HG02763 (cell line): ENCODE results near the gene MYO9B.
"Not testable (repeated sequence)": the region's sequence is repeated elsewhere in the genome, so short reads cannot be mapped to it uniquely, and the experiment has no call there.

Experiments
- ATAC-seq: cut with Tn5 transposase; IDR thresholded peaks from one replicate; pipeline ENCODE4 v1.9.1; 2021; ENCODE audit warnings: mild to moderate bottlenecking, moderate library complexity; ENCODE audit not compliant: unreplicated experiment

The MYO9B gene

DNA sequence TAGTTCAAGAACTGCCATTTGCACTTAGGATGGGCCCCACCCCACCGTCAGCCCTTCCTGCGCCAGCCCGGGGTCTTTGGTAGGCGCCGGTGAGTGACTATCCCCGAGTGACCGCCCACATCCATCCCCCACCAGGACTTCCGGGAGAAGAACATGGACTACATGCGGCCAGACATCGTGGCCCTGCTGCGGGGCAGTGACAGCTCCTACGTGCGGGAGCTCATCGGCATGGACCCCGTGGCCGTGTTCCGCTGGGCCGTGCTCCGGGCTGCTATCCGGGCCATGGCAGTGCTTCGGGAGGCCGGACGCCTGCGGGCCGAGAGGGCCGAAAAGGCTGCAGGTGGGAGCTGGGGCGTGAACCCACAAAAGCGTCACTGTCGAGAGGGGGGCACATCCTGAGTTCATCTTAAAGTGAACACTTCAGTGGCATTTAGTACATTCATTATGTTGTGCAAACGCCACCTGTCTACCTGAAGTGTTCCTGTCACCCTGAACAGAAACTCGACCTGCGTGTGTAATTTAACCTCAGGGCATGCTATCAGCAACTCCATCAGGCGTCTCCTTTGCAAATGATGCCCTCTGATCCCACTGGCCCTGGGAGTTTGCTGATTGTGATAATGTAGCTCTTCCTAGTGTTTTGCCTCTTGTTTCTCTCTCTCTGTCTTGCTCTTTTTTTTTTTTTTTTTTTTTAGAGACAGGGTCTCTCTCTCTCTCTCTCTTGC is 97.2 kb downstream of the MYO9B start:
- no peak for ATAC-seq

DNA sequence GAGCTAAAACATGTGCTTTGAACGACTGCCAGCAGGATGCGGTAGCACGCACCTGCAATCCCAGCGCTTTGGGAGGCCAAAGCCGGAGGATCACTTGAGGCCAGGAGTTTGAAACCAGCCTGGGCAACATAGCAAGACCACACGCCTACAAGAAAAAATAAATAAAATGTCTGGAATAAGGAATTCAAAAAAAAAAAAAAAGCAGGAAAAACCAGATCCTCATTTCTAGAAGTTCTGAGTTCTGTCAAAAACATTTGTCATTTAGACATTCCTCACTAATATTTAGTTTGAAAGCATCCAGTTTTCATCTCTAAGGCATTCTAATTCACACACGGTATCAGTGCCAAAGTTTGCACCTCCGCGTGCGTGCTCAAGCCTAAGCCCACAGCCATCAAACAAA is 102.7 kb downstream of the MYO9B start:
- no peak for ATAC-seq

DNA sequence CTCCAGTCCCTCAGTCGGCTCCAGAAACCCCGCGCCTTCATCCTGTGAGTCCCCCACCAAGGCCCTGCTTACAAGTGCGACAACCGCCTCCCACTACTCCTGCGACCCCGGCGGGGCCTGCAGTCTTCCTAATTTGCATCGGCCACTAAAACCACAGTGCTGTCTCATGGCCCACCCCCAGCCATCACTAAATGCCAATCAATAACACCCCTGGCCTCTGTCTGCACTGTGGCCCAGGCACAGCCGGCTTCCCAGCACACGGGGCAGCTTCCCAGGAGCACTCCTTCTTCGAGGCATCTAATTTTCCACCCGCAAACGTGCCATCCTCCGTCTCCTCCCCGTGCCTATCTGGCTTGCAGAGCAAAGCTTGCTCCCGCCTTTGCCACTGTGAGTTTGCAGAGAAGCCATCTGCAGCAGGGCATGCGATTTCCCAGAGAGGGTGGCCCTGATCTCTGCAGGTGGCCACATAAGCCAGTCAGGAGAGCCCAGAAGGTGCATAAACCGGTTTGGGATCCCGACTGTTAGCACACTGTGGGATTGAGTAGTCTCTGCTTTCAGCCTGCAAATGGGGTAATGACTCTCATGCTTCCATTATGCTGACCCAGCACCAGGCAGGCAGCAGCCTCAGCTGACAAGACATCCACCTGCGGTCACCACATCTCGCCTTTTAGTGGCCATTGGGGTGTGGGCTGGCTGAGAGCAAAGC is 105.6 kb downstream of the MYO9B start:
- ATAC-seq, result no peak

DNA sequence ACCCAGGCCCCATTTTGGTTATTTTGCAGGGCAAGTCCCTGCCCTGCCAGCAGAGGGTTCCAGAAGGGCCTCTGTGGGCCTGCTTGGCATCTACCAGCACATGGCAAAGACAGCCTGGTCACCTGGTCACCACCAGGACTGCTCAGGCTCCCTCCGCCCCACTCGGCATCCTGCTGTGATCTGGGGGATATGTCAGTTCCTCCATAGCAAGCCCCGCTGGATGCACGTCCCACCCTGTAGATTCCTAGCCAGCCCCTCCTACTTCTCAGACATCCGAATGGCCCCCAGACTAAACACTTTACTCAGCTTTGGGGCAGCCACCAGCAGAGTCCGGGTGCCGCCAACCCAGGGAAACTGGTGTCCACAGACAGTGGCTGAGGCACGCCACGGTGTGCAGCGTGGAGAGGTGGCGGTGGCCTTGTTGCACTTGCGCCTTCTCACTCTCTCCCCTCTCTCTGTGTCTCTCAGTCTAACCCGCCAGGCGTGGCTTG is 107.7 kb downstream of the MYO9B start:
- ATAC-seq, result no peak

DNA sequence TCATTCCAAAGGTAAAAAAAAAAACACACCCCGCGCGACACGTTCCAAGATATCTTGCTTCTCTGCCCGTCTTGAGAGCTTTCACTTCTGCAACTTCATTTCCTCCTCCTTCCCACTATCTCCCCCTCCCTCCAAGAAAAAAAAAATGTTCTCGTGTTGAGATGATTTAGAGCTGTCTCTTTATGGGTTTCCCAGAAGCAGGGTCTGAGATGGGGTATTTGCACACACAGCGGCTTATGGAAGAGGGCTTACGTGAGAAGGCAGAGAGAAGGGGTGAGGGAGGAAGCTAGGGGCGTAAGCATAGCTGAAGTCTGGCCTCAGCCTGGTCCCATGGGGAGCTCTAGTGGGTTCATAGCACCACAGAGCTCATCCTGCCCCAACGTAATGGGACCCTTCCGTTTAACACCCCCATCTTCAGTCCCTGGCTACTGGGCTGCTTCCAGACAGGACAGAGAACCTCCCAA is 108.3 kb downstream of the MYO9B start:
- ATAC-seq, result no peak

DNA sequence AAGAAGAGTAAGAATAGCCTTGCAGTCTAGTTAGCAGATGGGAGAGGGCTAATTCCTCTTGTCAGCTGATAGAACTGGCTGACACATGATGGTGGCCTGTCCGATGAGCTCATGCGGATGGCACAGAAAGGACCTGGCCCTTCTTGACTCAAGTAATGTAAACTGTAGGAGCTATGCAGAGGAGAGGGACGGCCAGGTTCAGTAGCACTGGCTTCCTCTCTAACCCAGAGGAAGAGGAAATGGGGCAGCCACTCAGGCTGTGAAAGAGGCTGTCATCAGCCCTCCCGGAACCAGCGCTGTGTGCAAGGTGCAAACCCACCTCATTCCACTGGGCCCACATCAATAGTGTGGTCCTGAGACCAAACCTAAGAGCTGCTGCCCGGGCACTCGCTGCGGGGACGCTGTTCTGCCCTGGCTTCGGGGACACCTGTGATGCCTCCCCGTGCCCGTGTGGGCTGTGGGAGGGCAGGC is 108.8 kb downstream of the MYO9B start:
- no peak for ATAC-seq

DNA sequence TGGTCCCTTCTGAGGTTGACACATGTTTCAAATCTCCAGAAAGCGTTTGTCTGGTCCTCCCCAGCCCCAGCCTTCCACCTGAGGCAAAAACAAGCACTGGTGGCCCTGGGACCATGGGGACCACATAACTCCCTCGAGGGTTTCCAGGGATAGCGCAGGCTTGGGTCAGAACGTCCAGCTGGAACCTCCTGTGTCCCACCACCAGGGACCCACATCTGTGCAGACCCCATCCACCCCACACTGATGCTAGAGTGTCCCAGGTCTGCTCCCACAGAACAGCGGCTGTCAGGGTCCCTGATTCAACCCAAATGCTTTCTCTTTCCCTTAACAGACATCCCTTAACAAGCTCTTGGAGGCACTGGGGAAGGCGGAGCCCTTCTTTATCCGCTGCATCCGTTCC is 110.0 kb downstream of the MYO9B start:
- no peak for ATAC-seq

DNA sequence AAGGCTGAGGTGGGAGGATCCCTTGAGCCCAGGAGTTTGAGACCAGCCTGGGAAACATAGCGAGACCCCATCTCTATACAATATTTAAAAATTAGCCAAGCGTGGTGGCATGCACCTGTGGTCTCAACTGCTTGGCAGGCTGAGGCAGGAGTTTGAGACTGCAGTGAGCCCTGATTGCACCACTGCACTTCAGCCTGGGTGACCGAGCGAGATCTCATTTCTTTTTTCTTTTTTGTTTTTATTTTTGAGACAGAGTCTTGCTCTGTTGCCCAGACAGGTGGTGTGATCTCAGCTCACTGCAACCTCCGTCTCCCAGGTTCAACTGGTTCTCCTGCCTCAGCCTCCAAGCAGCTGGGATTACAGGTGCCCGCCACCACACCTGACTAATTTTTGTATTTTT is 116.2 kb downstream of the MYO9B start:
- not testable (repeated sequence) for ATAC-seq

DNA sequence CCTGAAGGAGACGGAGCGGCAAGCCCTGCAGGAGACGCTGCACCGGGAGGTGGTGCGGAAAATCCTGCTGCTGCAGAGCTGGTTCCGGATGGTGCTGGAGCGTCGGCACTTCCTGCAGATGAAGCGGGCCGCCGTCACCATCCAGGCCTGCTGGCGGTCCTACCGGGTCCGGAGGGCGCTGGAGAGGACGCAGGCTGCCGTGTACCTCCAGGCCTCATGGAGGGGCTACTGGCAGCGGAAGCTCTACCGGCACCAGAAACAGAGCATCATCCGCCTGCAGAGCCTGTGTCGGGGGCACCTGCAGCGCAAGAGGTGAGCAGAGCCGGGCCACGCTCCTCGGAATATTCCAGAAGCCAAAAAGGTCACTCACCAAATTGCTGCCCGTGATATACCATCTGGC is 117.2 kb downstream of the MYO9B start:
- ATAC-seq, result no peak

DNA sequence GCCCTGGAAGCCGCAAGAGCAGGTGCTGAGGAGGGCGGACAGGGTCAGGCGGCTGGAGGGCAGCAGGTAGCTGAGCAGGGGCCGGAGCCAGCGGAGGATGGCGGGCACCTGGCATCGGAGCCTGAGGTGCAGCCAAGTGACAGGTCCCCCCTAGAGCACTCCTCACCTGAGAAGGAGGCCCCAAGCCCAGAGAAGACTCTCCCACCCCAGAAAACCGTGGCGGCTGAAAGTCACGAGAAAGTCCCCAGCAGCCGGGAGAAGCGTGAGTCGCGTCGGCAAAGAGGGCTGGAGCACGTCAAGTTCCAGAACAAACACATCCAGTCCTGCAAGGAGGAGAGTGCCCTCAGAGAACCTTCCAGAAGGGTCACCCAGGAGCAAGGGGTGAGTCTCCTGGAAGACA is 119.0 kb downstream of the MYO9B start:
- no peak for ATAC-seq

DNA sequence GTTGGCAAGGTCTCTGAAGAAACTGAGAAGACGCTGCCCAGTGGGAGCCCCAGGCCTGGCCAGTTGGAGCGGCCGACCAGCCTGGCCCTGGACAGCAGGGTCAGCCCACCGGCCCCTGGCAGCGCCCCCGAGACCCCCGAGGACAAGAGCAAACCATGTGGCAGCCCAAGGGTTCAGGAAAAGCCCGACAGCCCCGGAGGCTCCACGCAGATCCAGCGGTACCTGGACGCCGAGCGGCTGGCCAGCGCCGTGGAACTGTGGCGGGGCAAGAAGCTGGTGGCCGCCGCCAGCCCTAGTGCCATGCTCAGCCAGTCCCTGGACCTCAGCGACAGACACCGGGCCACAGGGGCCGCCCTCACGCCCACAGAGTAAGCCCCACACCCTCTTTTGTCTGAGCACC is 119.5 kb downstream of the MYO9B start:
- no peak for ATAC-seq

DNA sequence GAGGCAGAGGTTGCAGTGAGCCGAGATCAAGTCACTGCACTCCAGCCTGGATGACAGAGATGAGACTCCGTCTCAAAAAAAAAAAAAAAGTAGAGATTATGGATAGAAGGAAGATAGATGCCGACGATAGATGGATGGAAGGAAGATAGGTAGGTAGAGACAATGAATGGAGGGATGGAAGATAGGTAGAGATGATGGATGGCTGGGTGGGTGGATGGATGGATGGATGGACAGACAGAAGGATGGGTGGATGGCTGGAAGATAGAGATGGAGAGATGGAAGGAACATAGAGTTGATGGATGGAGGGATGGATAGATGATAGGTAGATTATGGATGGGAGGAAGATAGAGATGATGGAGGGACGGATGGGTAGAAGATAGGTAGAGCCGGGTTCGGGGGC is 121.0 kb downstream of the MYO9B start:
- no peak for ATAC-seq

DNA sequence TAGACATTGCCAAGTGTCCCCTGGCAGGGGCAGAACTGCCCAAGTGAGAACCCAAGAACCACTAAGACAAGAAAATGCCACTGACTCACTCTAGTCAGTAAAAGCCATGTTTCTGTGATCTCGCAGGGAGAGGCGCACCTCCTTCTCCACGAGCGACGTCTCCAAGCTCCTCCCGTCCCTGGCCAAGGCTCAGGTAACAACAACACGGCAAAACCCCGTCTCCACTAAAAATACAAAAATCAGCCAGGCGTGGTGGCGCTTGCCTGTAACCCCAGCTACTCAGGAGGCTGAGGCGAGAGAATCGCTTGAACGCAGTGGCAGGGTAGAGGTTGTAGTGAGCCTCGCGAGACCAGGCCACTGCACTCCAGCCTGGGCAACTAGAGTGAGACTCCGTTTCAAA is 122.1 kb downstream of the MYO9B start:
- no peak for ATAC-seq

DNA sequence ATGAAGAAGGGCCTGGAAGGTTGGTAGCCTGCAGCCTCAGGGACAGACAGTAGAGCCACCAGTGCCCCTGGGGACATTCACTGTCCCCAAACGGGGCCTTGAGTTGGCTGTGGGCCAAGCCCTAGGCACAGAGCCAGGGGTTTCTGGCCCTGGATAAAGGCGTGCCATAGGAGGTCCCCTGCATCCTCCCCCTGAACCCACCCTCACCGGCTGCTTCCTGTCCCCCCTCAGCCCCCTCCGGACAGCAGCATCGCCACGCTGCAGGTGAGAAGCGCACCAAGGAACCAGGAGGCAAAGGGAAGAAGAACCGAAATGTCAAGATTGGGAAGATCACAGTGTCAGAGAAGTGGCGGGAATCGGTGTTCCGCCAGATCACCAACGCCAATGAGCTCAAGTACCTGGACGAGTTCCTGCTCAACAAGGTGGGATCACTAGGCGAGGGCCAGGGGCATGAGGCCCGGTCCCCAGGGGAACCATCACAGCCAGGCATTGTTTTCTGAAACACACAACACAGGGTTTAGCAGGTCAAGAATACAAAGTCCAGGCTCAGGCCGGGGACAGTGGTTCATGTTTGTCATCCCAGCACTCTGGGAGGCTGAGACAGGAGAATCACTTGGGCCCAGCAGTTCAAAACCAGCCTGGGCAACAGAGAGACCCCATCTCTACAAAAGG is 125.0 kb downstream of the MYO9B start:
- ATAC-seq, result no peak

DNA sequence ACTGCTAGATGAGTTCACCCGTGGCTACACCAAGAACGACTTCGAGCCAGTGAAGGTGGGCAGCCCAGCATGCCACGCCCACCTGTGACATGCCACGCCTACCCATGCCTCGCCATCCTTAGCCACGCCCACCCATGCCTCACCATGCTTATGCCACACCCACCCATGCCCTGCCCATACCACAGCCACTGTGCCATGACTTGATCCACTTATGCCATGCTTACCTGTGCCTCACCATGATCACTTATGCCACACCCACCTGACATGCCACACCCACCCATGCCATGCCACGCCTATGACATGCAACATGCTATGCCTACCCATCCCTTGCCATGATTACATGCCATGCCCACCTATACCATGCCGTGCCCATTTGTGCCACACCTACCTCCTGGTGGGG is 126.7 kb downstream of the MYO9B start:
- ATAC-seq, result no peak

DNA sequence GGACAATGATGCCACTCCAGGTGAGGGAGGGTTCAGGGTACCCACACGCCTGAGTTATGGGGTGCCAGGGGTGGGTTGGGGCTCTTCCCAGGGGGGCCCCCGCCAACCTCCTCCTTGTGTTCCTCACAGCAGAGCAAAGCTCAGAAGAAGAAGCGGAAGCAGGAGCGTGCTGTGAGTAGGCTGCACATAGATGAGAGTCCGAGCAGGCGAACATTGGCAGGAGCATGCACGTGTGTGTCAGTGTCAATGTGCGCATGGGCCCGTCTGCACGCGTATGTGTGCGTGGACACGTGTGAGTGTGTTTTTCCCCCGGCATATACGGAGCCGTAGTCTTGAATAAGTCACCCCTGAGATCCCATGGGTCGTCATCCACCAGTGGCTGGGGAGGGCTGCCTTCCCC is 127.1 kb downstream of the MYO9B start:
- no peak for ATAC-seq

DNA sequence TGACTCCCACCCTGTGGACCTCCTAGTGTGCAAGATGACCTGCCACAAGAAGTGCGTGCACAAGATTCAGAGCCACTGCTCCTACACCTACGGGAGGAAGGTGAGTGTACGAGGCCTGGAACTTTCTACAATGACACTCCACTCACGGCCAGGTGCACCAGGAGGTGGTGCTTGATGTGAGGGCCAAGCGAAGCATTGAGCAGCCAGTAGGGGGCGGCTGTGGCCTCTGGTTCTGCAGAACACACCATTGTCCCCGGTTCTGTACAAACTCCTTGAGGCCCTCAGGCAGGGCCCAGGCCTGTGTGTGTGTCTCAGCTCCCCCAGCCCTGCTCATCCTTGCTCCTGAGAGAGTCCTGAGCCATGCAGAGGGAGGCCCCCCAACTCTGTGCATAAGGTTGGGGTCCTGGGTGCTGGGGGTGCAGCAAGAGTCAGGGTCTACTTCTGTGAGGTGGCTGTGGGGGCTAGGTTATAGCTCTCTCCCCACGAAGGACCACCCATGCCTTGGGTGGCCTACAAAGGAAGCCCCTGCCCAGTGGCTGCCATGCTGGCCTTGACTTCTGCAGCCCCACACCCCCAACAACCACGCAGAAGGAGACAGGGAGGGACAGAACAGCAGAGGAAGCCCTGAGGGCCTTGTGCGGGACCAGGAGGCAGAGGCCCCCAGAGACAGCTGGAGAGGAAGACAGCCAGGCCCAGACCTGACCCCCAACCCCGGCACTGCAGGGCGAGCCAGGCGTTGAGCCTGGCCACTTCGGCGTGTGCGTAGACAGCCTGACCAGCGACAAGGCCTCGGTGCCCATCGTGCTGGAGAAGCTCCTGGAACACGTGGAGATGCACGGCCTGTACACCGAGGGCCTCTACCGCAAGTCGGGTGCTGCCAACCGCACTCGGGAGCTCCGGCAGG is 129.9 kb downstream of the MYO9B start:
- ATAC-seq, result no peak

DNA sequence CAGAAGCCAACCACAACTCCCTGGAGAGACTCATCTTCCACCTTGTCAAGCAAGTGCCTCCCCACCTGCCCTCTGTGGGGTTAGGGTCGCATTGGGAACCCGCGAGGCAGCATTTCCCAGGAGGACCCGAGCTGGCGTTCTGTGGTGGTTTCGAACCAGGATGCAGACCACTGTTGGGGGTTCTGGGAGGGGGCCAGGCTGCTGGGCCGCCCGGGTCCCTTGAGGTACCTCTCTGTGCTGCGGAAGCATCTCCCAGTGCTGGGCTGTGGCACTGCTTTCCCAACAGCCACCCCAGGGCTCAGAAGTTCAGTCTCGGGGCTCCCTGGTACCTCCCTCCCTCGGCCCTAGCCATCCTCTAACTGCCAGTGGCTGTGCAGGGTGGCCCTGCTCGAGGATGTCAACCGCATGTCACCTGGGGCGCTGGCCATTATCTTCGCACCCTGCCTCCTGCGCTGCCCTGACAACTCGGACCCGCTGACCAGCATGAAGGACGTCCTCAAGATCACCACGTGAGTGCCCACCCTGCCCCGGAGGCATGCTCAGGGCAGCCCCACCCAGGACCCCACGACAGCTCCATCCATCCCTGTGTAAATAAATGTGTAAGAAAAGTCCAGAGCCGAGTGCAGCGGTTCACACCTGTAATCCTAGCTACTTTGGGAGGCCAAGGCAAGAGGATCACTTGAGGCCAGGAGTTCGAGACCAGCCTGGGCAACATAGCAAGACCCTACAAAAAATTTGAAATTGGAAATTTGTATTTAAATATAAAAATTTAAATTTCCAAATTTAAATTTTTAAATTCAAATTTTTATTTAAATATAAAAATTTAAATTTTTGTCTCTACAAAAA is 131.4 kb downstream of the MYO9B start:
- ATAC-seq, result no peak

DNA sequence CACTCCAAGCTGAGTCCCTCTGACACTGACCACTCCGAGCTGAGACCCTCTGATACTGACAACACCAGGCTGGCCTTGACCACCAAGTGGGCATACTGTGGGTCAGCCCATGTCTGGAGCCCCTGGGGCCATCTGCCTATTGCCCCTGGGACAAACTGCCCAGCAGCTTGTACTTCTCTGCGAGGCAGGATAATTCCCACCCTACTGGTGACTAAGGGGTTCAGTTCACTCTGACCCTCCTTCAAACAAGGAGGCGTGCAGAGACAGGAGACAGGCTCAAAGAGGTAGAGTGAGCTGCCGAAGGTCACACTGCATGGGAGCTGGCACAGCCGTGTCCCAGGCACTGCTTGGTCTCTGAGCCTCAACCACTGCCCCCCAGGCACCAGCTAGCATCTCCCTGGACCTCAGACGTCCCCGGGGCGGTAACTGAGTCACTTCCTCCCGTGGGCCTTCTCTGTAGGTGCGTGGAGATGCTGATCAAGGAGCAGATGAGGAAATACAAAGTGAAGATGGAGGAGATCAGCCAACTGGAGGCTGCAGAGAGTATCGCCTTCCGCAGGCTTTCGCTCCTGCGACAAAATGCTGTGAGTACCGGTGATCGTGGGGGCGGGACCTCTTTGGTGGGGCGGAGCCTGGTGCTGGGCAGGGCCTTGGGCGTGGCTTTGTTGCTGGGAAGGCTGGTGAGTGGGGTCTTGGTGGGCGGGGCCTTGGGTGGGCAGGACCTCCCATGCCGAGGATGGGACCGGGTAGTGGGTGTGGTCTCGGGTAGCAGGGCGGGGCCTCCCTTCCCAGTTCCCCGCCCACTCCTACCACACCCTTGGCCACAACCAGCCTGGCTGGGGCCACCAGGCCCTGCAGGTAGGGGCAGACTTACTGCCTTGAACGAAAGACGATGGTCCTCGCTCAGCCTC is 133.8 kb downstream of the MYO9B start:
- ATAC-seq, result no peak
